Calu3 (cell line): ENCODE data around the gene COL20A1. TPM values are rescaled to one million over a fixed set of nuclear protein-coding genes. Genes with fewer than 3 reads are reported as not detected.

Experiments used
- BruUV-seq: library from RNA; stranded (reverse); fragments of 400-500 nt; replicated peaks from 2 replicates; lab custom pipeline; 2021; lab: Mats Ljungman, UMichigan
- CTCF ChIA-PET: fragments of 300-600 bp; sonication (Branson Sonifier 250); formaldehyde crosslinking; loops from one replicate; lab custom pipeline; 2022; ENCODE audit warnings: antibody characterized with exemption; lab: Charles Lee
- DNase-seq: peaks from one replicate; pipeline ENCODE4 v3.0.0; 2022
- H3K27ac Mint-ChIP-seq: one replicate; pipeline ENCODE4 v1.8.0; 2022; ENCODE audit warnings: mixed read lengths; ENCODE audit not compliant: unreplicated experiment
- H3K27me3 Mint-ChIP-seq: one replicate; pipeline ENCODE4 v1.8.0; 2022; ENCODE audit warnings: mixed read lengths; ENCODE audit not compliant: unreplicated experiment
- H3K36me3 Mint-ChIP-seq: one replicate; pipeline ENCODE4 v1.8.0; 2022; ENCODE audit warnings: mild to moderate bottlenecking, moderate library complexity, mixed read lengths; ENCODE audit not compliant: insufficient read depth, unreplicated experiment
- H3K4me1 Mint-ChIP-seq: one replicate; pipeline ENCODE4 v1.8.0; 2022; ENCODE audit warnings: mild to moderate bottlenecking, low read depth, mixed read lengths; ENCODE audit not compliant: unreplicated experiment
- H3K4me3 Mint-ChIP-seq: one replicate; pipeline ENCODE4 v1.8.0; 2022; ENCODE audit warnings: mild to moderate bottlenecking, low read depth, moderate library complexity, mixed read lengths; ENCODE audit not compliant: unreplicated experiment
- H3K9me3 Mint-ChIP-seq: one replicate; pipeline ENCODE4 v1.8.0; 2022; ENCODE audit warnings: low read depth, mixed read lengths; ENCODE audit not compliant: unreplicated experiment
- intact Hi-C: fragments of 100-400 bp; cut with micrococcal nuclease; formaldehyde crosslinking; loops from one replicate; pipeline ENCODE4 v1.10.0; 2022; ENCODE audit not compliant: unreplicated experiment
- total RNA-seq: library from RNA; stranded (reverse); gene quantifications from 2 replicates; pipeline ENCODE4 v1.2.3, GENCODE V29; 2022
- TF ChIP-seq, protein P1 (sequence below): fragments of 200-600 bp; IDR thresholded peaks from one replicate; pipeline ENCODE4 v1.8.0; 2022; ENCODE audit warnings: antibody characterized with exemption; ENCODE audit not compliant: unreplicated experiment

Gene COL20A1
- total RNA-seq, 1 experiment from 2014 or later, result not detected

DNA sequence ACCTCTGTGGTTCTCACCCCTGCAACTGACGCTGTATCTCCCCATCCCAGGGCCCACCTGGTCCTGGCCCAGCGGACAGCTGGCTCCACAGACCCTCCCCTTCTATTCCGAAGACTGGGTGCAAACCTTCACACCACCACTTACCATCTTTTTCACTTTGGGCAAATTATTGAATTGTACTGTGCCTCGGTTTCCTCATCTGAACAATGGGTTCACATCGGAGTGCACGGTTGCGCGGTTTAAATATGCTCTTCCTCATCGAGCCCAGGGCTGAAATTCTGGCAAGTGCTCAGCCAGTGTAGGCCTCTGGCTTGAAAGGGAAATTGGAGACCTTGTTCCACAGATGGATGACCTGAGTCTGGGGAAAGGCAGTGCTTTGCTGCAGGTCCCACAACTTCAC is 23.3 kb upstream of the COL20A1 start:
- intact Hi-C loops, result no loop called here
- peaks cover 22% of the 10 kb centered on the region for H3K4me1 Mint-ChIP-seq
- CTCF ChIA-PET, result interaction anchor here (1.1 kb wide), 1 partner anchor 39 kb away, joined by 4 read pairs; no protein-coding TSS in a partner anchor

DNA sequence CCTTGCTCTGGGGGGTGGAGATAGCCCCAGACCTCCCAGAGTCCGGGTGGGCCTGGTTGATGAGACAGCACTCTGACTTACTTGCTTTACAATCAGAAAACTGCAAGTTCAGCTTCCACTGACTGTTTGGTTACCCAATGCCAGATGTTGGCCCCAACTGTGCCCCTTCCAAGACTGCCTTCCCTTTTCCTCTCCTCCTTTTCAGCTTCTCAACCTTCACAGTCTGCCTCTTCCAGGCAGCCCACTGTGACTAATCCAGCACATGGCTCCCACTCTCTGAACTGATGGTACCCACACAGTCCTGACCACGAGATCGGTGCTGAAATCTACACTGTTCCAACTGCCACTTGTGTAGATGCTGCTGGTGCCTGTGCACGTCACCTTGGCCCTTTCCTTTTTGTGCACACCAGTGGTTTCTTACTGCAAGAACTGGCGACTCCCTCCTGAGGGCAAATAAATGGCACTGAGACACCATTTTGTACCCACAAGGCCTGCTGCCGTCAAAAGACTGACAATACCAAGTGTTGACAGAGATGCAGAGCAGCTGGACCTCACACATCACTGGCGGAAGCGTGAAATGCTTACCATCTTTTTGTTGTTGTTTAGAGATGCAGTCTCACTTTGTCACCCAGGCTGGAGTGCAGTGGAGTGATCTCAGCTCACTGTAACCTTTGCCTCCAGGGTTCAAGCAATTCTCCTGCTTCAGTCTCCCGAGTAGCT is 22.2 kb upstream of the COL20A1 start:
- Mint-ChIP-seq H3K27me3 (peaks cover 32% of the 10 kb centered on the region), H3K4me1 (peaks cover 28% of the 10 kb centered on the region), H3K4me3 (peak overlapping the region; percentile 81), H3K9me3 (no peaks in the 10 kb centered on the region), H3K36me3 (peaks cover 38% of the 10 kb centered on the region), H3K27ac (no peak overlapping the region)
- TF ChIP-seq, protein P1, sequence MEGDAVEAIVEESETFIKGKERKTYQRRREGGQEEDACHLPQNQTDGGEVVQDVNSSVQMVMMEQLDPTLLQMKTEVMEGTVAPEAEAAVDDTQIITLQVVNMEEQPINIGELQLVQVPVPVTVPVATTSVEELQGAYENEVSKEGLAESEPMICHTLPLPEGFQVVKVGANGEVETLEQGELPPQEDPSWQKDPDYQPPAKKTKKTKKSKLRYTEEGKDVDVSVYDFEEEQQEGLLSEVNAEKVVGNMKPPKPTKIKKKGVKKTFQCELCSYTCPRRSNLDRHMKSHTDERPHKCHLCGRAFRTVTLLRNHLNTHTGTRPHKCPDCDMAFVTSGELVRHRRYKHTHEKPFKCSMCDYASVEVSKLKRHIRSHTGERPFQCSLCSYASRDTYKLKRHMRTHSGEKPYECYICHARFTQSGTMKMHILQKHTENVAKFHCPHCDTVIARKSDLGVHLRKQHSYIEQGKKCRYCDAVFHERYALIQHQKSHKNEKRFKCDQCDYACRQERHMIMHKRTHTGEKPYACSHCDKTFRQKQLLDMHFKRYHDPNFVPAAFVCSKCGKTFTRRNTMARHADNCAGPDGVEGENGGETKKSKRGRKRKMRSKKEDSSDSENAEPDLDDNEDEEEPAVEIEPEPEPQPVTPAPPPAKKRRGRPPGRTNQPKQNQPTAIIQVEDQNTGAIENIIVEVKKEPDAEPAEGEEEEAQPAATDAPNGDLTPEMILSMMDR, result no peak
- BruUV-seq, result no TSS peak
- no peak for DNase-seq
- intact Hi-C loops, result no loop called here
- CTCF ChIA-PET, result interaction anchor here (0.5 to 1.1 kb wide), 2 partner anchors 38 to 110 kb away, joined by 3 to 4 read pairs; no protein-coding TSS in a partner anchor

More for the DNA sequence above, 23.3 kb upstream of the COL20A1 start:
- TF ChIP-seq, protein P1, result no peak
- H3K9me3 Mint-ChIP-seq, result no peaks in the 10 kb centered on the region
- H3K4me3 Mint-ChIP-seq, result no peak overlapping the region
- H3K27ac Mint-ChIP-seq, result peak overlapping the region; percentile 11
- H3K36me3 Mint-ChIP-seq, result peaks cover 31% of the 10 kb centered on the region
- peaks cover 42% of the 10 kb centered on the region for H3K27me3 Mint-ChIP-seq
- DNase-seq, result no peak
- BruUV-seq, result no TSS peak

DNA sequence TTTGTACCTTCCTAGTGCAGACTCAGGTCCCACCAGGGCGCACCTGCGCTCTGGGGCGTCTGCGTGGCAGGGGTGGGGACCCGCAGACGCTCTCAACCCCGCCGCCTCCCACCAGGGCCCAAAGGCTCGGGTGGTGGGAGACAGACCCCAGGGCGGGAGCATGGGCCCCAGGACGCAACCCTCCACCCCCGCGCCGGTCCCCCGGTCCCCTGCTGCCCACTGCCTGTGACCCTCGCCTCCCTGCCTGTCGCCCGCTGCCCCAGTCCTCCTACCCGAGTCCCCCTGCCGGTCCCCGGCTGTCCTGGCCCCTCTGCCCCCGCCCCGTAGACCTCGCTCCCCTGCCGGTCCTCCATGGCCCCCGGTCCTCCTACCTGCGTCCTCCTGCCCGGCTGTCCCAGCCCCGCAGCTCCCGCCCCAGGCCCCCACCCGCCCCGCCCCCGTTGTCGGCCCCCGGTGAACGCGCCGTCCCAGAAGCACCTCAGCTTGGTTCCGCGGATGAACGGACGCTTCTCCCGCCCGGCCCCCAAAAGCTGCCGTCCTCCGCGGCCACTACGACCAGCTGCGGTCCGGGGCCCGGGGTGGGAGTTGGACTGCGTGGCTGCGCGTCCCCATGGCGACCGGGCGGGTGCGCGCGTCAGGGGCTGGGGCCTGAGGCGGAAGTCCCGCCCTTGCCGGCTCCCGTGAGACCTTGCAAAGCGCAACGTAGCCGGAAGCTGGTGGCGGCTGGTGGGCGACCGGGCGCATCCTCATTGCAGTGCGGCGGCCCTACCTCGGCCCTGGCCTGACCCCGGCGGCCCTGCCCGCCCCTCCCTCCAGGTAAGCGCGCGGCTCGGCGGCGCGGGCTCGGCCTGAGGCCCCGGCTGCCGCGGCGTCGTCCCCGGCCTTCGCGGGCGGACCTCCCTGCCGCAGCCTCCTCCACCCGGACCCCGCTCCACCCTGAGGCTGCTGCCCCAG is 20.6 kb upstream of the COL20A1 start, which contains the start of gene ARFGAP1:
Gene ARFGAP1 (plus strand): TSS at position 709 of the 954 bp plus-strand sequence. CDS start 2,768 bp downstream, outside the sequence.
- H3K9me3 Mint-ChIP-seq, result no peaks in the 10 kb centered on the region
- peaks cover 53% of the 10 kb centered on the region for H3K36me3 Mint-ChIP-seq
- peak; percentile 97 for DNase-seq
- TF ChIP-seq, protein P1, result no peak
- intact Hi-C loops, result no loop called here
- H3K4me1 Mint-ChIP-seq, result peaks cover 30% of the 10 kb centered on the region
- peak within 1 kb of the TSS; percentile 76 for H3K27ac Mint-ChIP-seq
- H3K4me3 Mint-ChIP-seq, result peak within 1 kb of the TSS; percentile 81
- CTCF ChIA-PET, result interaction anchor here (0.6 to 1.2 kb wide), 7 partner anchors 10 to 707 kb away, joined by 3 to 11 read pairs (median 3); partner anchors contain the start of gene SAMD10
- H3K27me3 Mint-ChIP-seq, result peaks cover 16% of the 10 kb centered on the region
- no TSS peak for BruUV-seq

DNA sequence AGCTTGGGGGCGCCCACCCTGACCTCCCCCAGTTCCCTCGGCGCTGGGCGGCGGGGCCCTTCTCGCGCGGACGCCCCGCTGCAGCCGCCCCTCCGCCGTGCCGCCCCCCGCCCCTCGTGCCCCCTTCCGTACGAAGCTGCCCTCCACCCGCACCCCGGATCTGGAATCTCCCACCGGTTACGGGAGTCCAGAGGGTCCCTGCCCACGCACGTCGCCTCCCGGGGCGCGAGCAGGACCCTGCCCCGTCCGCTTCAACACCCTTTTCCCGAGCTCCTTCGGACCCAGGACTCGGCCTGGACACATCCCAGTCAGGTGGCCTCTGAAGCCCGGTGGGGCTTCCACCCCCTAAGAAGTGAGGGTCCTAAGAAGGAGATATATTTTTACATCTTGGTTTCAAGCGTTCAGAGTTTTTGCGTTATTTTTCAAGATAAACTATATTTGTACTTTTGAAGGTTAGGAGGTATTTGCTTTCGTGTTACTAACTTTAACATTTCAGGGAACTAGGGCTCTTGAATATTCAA is 19.9 kb upstream of the COL20A1 start:
- BruUV-seq, result no TSS peak
- intact Hi-C loops, result no loop called here
- peaks cover 30% of the 10 kb centered on the region for H3K4me1 Mint-ChIP-seq
- TF ChIP-seq, protein P1, result no peak
- CTCF ChIA-PET, result interaction anchor here (0.6 to 1.2 kb wide), 5 partner anchors 9 to 232 kb away, joined by 3 to 11 read pairs (median 3); no protein-coding TSS in a partner anchor
- H3K4me3 Mint-ChIP-seq, result peak overlapping the region; percentile 81
- peaks cover 61% of the 10 kb centered on the region for H3K36me3 Mint-ChIP-seq
- no peak for DNase-seq
- peaks cover 8% of the 10 kb centered on the region for H3K27me3 Mint-ChIP-seq
- peak overlapping the region; percentile 76 for H3K27ac Mint-ChIP-seq
- no peaks in the 10 kb centered on the region for H3K9me3 Mint-ChIP-seq
